ENCODE measurements around the gene ZNF391.

The ZNF391 gene

GRCh38 chr6:27383011-27383410 is 5.5 kb upstream of the ZNF391 start:
- H3K9ac ChIP-seq (ENCODE audit: low read depth in 1 of 2, low read length in 2 of 2): no peak overlapping the region
- no peak overlapping the region for H3K27ac ChIP-seq (ENCODE audit: low read depth, low read length)
- H3K4me1 ChIP-seq (ENCODE audit: control insufficient read depth in 1 of 2, insufficient read depth in 2 of 2, low read length in 2 of 2): no peaks in the 10 kb centered on the region
- no peaks in the 10 kb centered on the region for H3K27me3 ChIP-seq (ENCODE audit: control insufficient read depth in 1 of 2, insufficient read depth in 2 of 2, low read length in 2 of 2)
- H3K36me3 ChIP-seq (ENCODE audit: control insufficient read depth in 1 of 2, insufficient read depth in 2 of 2, low read length in 2 of 2): no peaks in the 10 kb centered on the region
- no peak overlapping the region for H3K4me3 ChIP-seq (ENCODE audit: low read depth in 1 of 2, low read length in 2 of 2)
- H3K9me3 ChIP-seq (ENCODE audit: control insufficient read depth in 1 of 2, low read length in 2 of 2): peaks cover 0 to 2% of the 10 kb centered on the region in 2 donors

- Histone ChIP-seq H3K9me3 (ENCODE audit: control insufficient read depth in 1 of 2, low read length in 2 of 2) (peaks cover 0 to 2% of the 10 kb centered on the region in 2 donors), H3K27me3 (ENCODE audit: control insufficient read depth in 1 of 2, insufficient read depth in 2 of 2, low read length in 2 of 2) (no peaks in the 10 kb centered on the region), H3K36me3 (ENCODE audit: control insufficient read depth in 1 of 2, insufficient read depth in 2 of 2, low read length in 2 of 2) (no peaks in the 10 kb centered on the region), H3K4me1 (ENCODE audit: control insufficient read depth in 1 of 2, insufficient read depth in 2 of 2, low read length in 2 of 2) (no peaks in the 10 kb centered on the region), H3K4me3 (ENCODE audit: low read depth in 1 of 2, low read length in 2 of 2) (no peak overlapping the region), H3K9ac (ENCODE audit: low read depth in 1 of 2, low read length in 2 of 2) (no peak overlapping the region), H3K27ac (ENCODE audit: low read depth, low read length) (no peak overlapping the region)
Observed at GRCh38 chr6:27383481-27383880, 5.1 kb upstream of the ZNF391 start.

GRCh38 chr6:27392623-27393022 is 4.1 kb downstream of the ZNF391 start:
- Histone ChIP-seq H3K9me3 (ENCODE audit: control insufficient read depth in 1 of 2, low read length in 2 of 2) (no peaks in the 10 kb centered on the region), H3K9ac (ENCODE audit: low read depth in 1 of 2, low read length in 2 of 2) (no peak overlapping the region), H3K4me3 (ENCODE audit: low read depth in 1 of 2, low read length in 2 of 2) (no peak overlapping the region), H3K36me3 (ENCODE audit: control insufficient read depth in 1 of 2, insufficient read depth in 2 of 2, low read length in 2 of 2) (no peaks in the 10 kb centered on the region), H3K27me3 (ENCODE audit: control insufficient read depth in 1 of 2, insufficient read depth in 2 of 2, low read length in 2 of 2) (no peaks in the 10 kb centered on the region), H3K4me1 (ENCODE audit: control insufficient read depth in 1 of 2, insufficient read depth in 2 of 2, low read length in 2 of 2) (peaks cover 0 to 5% of the 10 kb centered on the region in 2 donors), H3K27ac (ENCODE audit: low read depth, low read length) (no peak overlapping the region)

GRCh38 chr6:27394073-27394472 is 5.5 kb downstream of the ZNF391 start:
- Histone ChIP-seq H3K36me3 (ENCODE audit: control insufficient read depth in 1 of 2, insufficient read depth in 2 of 2, low read length in 2 of 2) (no peaks in the 10 kb centered on the region), H3K4me3 (ENCODE audit: low read depth in 1 of 2, low read length in 2 of 2) (no peak overlapping the region), H3K4me1 (ENCODE audit: control insufficient read depth in 1 of 2, insufficient read depth in 2 of 2, low read length in 2 of 2) (peaks cover 0 to 4% of the 10 kb centered on the region in 2 donors), H3K9ac (ENCODE audit: low read depth in 1 of 2, low read length in 2 of 2) (no peak overlapping the region), H3K27ac (ENCODE audit: low read depth, low read length) (no peak overlapping the region), H3K9me3 (ENCODE audit: control insufficient read depth in 1 of 2, low read length in 2 of 2) (peaks cover 0 to under 1% of the 10 kb centered on the region in 2 donors), H3K27me3 (ENCODE audit: control insufficient read depth in 1 of 2, insufficient read depth in 2 of 2, low read length in 2 of 2) (no peaks in the 10 kb centered on the region)

GRCh38 chr6:27400877-27401642 is 12.5 kb downstream of the ZNF391 start:
- peaks cover 13 to 37% of the 10 kb centered on the region in 2 donors for H3K9me3 ChIP-seq (ENCODE audit: control insufficient read depth in 1 of 2, low read length in 2 of 2)
- no peaks in the 10 kb centered on the region for H3K4me1 ChIP-seq (ENCODE audit: control insufficient read depth in 1 of 2, insufficient read depth in 2 of 2, low read length in 2 of 2)
- no peak overlapping the region for H3K9ac ChIP-seq (ENCODE audit: low read depth in 1 of 2, low read length in 2 of 2)
- H3K27ac ChIP-seq (ENCODE audit: low read depth, low read length): no peak overlapping the region
- H3K27me3 ChIP-seq (ENCODE audit: control insufficient read depth in 1 of 2, insufficient read depth in 2 of 2, low read length in 2 of 2): no peaks in the 10 kb centered on the region
- H3K4me3 ChIP-seq (ENCODE audit: low read depth in 1 of 2, low read length in 2 of 2): no peak overlapping the region
- no peaks in the 10 kb centered on the region for H3K36me3 ChIP-seq (ENCODE audit: control insufficient read depth in 1 of 2, insufficient read depth in 2 of 2, low read length in 2 of 2)

- H3K27me3 ChIP-seq (ENCODE audit: control insufficient read depth in 1 of 2, insufficient read depth in 2 of 2, low read length in 2 of 2): no peaks in the 10 kb centered on the region
- H3K4me1 ChIP-seq (ENCODE audit: control insufficient read depth in 1 of 2, insufficient read depth in 2 of 2, low read length in 2 of 2): no peaks in the 10 kb centered on the region
- peaks cover 8 to 17% of the 10 kb centered on the region in 2 donors for H3K9me3 ChIP-seq (ENCODE audit: control insufficient read depth in 1 of 2, low read length in 2 of 2)
- H3K36me3 ChIP-seq (ENCODE audit: control insufficient read depth in 1 of 2, insufficient read depth in 2 of 2, low read length in 2 of 2): no peaks in the 10 kb centered on the region
- no peak overlapping the region for H3K9ac ChIP-seq (ENCODE audit: low read depth in 1 of 2, low read length in 2 of 2)
- no peak overlapping the region for H3K4me3 ChIP-seq (ENCODE audit: low read depth in 1 of 2, low read length in 2 of 2)
- no peak overlapping the region for H3K27ac ChIP-seq (ENCODE audit: low read depth, low read length)
Observed at GRCh38 chr6:27406085-27406484, 17.5 kb downstream of the ZNF391 start.

- no peak overlapping the region for H3K27ac ChIP-seq (ENCODE audit: low read depth, low read length)
- H3K27me3 ChIP-seq (ENCODE audit: control insufficient read depth in 1 of 2, insufficient read depth in 2 of 2, low read length in 2 of 2): no peaks in the 10 kb centered on the region
- H3K9ac ChIP-seq (ENCODE audit: low read depth in 1 of 2, low read length in 2 of 2): no peak overlapping the region
- no peaks in the 10 kb centered on the region for H3K4me1 ChIP-seq (ENCODE audit: control insufficient read depth in 1 of 2, insufficient read depth in 2 of 2, low read length in 2 of 2)
- H3K9me3 ChIP-seq (ENCODE audit: control insufficient read depth in 1 of 2, low read length in 2 of 2): peaks cover 0 to 7% of the 10 kb centered on the region in 2 donors
- H3K4me3 ChIP-seq (ENCODE audit: low read depth in 1 of 2, low read length in 2 of 2): no peak overlapping the region
- no peaks in the 10 kb centered on the region for H3K36me3 ChIP-seq (ENCODE audit: control insufficient read depth in 1 of 2, insufficient read depth in 2 of 2, low read length in 2 of 2)
Observed at GRCh38 chr6:27407153-27407814, 18.7 kb downstream of the ZNF391 start.

GRCh38 chr6:27414300-27414699 is 25.7 kb downstream of the ZNF391 start:
- no peak overlapping the region for H3K9ac ChIP-seq (ENCODE audit: low read depth in 1 of 2, low read length in 2 of 2)
- H3K4me1 ChIP-seq (ENCODE audit: control insufficient read depth in 1 of 2, insufficient read depth in 2 of 2, low read length in 2 of 2): no peaks in the 10 kb centered on the region
- no peaks in the 10 kb centered on the region for H3K36me3 ChIP-seq (ENCODE audit: control insufficient read depth in 1 of 2, insufficient read depth in 2 of 2, low read length in 2 of 2)
- H3K4me3 ChIP-seq (ENCODE audit: low read depth in 1 of 2, low read length in 2 of 2): no peak overlapping the region
- no peaks in the 10 kb centered on the region for H3K27me3 ChIP-seq (ENCODE audit: control insufficient read depth in 1 of 2, insufficient read depth in 2 of 2, low read length in 2 of 2)
- no peaks in the 10 kb centered on the region for H3K9me3 ChIP-seq (ENCODE audit: control insufficient read depth in 1 of 2, low read length in 2 of 2)
- no peak overlapping the region for H3K27ac ChIP-seq (ENCODE audit: low read depth, low read length)

GRCh38 chr6:27414996-27415395 is 26.4 kb downstream of the ZNF391 start:
- H3K27me3 ChIP-seq (ENCODE audit: control insufficient read depth in 1 of 2, insufficient read depth in 2 of 2, low read length in 2 of 2): no peaks in the 10 kb centered on the region
- no peak overlapping the region for H3K4me3 ChIP-seq (ENCODE audit: low read depth in 1 of 2, low read length in 2 of 2)

GRCh38 chr6:27415898-27416297 is 27.3 kb downstream of the ZNF391 start:
- Histone ChIP-seq H3K4me1 (ENCODE audit: control insufficient read depth in 1 of 2, insufficient read depth in 2 of 2, low read length in 2 of 2) (no peaks in the 10 kb centered on the region), H3K27me3 (ENCODE audit: control insufficient read depth in 1 of 2, insufficient read depth in 2 of 2, low read length in 2 of 2) (no peaks in the 10 kb centered on the region), H3K9me3 (ENCODE audit: control insufficient read depth in 1 of 2, low read length in 2 of 2) (no peaks in the 10 kb centered on the region), H3K27ac (ENCODE audit: low read depth, low read length) (no peak overlapping the region), H3K4me3 (ENCODE audit: low read depth in 1 of 2, low read length in 2 of 2) (no peak overlapping the region), H3K9ac (ENCODE audit: low read depth in 1 of 2, low read length in 2 of 2) (no peak overlapping the region), H3K36me3 (ENCODE audit: control insufficient read depth in 1 of 2, insufficient read depth in 2 of 2, low read length in 2 of 2) (no peaks in the 10 kb centered on the region)

More at GRCh38 chr6:27414996-27415395, 26.4 kb downstream of the ZNF391 start:
- H3K27ac ChIP-seq (ENCODE audit: low read depth, low read length): no peak overlapping the region
- H3K36me3 ChIP-seq (ENCODE audit: control insufficient read depth in 1 of 2, insufficient read depth in 2 of 2, low read length in 2 of 2): no peaks in the 10 kb centered on the region
- no peak overlapping the region for H3K9ac ChIP-seq (ENCODE audit: low read depth in 1 of 2, low read length in 2 of 2)
- no peaks in the 10 kb centered on the region for H3K4me1 ChIP-seq (ENCODE audit: control insufficient read depth in 1 of 2, insufficient read depth in 2 of 2, low read length in 2 of 2)
- no peaks in the 10 kb centered on the region for H3K9me3 ChIP-seq (ENCODE audit: control insufficient read depth in 1 of 2, low read length in 2 of 2)
